Kidney glomerular epithelial cell (primary cell): ENCODE data around the gene PLXDC1.

Experiments used
- DNase-seq: peaks from one replicate; lab custom pipeline; 2025; lab: John Stamatoyannopoulos, UW

Gene PLXDC1

DNA sequence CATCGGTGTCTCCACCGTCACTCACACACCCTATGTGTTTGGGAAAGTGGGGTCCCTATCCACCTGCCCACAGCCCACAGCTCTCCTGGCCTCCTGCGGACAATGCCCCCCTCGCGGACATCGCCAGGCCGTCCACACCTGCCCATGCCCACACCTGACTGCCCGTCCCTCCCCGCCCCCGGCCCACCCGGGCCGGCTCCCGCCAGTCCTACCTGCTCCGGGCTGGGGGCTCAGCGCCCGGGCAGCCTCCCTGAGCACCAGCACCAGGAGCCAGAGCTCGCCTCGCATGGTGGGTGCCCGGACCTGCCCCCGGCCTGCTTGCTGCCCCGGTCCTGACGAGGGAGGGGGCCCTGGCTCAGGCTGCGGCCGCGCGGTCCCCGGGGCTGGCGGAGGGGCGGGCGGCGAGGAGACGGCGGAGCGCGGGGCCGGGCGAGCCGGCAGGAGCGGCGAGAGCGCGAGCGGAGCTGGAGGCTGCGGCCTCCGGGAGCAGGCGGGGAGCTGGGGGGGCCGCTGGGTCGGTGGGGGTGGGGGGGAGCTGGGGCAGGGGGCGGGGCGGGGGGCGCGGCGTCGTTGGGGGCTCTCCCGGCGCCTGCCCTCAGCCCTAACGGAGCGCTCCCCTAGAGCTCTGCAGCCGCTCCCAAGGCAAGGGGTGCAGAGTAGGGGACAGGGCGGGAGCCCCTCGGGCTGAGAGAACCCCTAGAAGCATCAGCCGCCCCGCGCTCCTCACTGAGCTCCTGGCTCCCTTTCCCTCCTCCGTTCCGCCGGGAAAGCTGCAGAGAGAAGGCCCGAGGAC is at the start of gene PLXDC1:
Gene PLXDC1 (minus strand): TSS at position 488 of the 793 bp plus-strand sequence. CDS start 200 bp downstream, at position 288.
- DNase-seq: no peak

DNA sequence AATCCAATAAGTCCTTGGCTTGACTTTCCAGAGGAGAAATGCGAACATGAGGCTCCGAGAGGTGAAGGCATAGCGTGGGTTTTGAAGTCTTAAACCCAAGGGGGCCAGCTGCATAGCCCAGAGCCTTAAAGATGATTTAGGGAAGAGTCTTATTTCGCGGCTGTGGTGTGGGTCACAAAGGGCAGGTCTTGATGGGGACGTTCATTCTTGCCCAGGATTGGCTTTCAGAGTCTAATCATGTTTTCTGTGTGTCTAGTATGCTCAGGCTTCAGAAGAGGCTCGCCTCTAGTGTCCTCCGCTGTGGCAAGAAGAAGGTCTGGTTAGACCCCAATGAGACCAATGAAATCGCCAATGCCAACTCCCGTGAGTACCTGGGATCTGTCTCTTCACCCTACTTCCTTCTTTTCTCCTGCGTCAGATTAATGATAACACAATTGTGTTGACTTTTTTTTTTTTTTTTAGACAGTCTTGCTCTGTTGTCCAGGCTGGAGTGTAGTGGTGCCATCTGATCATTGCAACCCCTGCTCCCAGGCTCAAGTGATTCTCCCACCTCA is 49.6 kb upstream of the PLXDC1 start:
- DNase-seq: no peak

DNA sequence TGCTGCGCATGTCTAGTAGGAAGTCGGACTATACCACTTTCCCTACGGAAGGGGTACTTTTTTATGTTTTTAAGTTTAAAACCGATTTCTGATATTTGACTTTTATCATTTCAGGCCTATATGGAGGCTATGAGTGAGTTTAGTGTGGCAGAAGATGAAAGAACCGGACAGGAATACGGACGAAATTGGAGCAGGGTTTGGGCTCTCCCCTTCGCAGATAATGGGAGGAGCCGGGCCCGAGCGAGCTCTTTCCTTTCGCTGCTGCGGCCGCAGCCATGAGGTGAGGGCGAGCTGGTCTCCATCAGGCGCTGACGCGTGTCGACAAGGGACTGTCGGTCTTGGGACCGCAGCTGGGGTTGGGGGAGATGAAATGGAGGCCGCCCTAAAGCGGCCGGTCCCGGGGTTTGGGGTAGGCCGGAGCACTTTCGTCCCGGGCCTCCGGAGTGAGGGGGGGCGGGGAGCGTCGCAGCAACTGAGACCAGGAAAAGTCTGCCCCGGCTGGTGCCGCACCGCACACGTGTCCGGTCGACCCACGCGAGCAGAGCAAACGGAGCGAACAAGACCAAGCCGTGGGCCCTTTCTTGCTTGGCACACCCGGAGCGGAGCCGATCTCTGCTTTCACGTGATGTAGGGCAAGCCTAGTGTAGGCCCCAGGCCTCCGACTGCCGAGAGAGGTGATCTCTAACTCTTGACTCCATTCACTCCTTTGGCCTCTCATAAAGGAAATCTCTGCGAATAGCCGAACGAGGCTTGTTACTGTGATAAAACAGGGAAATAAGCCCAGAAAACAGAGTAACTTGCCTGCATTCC is 48.8 kb upstream of the PLXDC1 start, which contains the start of gene RPL19:
Gene RPL19 (plus strand): TSS at position 214 of the 810 bp plus-strand sequence. CDS start 62 bp downstream, at position 276.
- DNase-seq: peak; percentile 93

DNA sequence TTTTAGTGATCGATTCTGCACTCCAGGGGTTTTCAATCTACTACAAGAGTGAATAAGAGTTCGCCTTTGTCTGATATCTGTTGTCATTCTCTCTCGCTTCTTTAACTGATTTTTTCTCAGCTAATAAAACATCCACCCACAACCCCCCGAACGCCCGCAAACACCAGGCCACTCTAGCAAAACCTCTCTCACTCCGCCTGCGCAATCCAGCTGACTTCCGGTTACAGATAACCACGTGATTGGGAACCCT is 48.3 kb upstream of the PLXDC1 start:
- no peak for DNase-seq

DNA sequence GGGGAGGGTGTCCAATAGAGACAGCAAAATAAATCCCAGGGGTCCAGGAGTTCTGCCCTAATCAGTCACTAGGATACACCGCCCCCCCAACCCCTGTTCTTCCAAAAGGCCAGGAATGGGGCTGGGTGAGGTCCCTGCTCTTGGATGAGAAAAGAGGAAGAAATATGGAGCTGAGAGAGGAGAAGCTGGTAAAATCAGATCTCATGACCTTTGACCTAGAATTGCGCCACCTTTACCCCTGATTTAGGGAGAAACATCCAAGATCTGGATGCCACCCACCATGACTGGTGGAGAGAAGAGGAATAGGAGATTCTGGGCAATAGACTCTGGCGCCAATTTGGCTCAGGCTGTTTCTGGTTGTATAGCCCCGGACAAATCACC is 46.7 kb upstream of the PLXDC1 start:
- DNase-seq: no peak

DNA sequence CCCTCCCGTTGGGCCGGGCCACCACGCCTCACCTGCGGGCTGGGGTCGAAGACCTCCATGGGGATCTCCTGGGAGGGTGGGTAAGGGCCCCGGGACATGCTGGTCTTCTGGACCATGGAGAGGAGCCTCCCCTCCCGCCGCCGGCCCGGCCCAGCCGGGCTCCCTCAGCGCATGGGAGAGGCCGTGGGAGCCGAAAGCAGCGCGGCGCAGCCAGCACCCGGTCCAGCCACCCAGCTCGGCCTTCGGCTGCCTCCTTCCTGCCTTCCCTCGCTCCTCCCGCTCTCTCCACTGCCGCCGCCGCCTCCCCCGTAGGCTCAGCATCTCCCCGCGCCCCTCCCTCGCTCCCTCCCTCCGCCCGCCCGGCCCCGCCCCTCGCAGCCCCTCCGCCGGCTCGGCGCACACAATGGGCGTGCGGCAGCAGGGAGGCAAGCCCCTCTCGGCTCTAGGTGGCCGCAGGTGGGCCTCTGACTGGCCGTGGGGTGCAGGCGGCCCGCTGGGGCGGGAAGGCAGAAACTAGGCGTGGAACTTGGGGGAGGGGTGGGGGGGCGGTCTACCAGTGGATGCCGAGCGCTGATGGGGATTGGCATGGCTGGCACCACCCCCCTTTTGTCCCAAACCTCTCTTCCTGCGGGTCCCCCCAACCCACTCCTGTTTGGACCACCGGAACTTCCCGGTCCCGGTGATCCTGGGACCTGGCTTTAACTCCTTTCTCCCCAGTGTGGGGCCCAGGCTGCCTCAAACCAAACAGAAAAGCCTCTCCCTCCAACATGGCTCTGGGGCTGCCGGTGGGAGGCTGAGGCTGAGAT is 46.1 kb upstream of the PLXDC1 start, which contains the start of gene CACNB1:
Gene CACNB1 (minus strand): TSS at position 290 of the 806 bp plus-strand sequence. CDS start 174 bp downstream, at position 116.
- peak; percentile 69 for DNase-seq

DNA sequence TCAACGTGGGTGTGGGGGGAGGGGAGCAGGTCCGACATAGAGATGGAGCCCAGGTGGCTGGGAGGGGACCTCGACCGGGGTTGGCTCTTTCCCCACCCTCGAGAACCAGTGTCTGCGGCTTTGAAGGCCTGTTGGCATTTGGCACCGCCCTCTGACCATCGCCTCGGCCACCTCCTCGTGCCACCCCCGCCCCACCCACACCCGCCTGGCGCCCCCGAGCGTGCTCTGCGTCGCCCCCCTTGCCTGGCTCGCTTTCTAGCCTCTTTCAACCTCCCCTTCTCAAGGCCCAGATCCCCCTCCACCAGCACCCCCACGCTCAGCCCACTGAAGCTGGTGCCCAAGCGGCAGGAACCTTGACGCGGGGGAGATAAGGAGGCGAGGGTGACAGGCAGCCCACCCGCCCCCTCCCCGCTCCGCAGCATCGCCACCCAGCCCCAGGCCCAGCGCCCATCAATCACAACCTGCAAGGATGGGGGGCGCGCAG is 45.4 kb upstream of the PLXDC1 start:
- no peak for DNase-seq

DNA sequence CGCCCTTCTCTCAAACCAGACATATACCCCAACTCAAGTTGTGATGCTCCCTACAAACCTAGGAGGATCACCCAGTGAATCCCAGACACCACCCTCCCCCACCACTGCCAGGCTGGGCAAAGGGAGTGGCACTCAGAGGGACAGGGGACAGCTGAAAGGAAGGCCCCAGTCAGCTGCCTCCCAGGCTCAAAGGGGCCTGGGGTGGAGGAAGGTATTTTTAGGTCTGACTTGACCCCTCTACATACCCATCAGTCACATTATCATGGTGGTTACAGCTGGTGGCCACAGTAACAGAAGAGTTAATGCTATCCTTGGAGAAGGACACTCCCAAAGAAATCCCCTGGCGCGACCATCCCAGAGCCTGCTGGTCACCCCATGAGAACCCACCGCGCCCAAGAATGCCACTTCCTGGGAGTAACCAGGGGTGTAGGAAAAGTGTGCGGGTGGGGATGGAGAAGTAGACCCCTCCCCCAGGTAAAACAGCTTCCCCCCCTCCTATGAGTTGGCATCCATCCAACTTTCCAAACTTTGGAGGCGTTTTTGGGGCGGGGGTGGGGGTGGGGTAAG is 44.9 kb upstream of the PLXDC1 start:
- no peak for DNase-seq

DNA sequence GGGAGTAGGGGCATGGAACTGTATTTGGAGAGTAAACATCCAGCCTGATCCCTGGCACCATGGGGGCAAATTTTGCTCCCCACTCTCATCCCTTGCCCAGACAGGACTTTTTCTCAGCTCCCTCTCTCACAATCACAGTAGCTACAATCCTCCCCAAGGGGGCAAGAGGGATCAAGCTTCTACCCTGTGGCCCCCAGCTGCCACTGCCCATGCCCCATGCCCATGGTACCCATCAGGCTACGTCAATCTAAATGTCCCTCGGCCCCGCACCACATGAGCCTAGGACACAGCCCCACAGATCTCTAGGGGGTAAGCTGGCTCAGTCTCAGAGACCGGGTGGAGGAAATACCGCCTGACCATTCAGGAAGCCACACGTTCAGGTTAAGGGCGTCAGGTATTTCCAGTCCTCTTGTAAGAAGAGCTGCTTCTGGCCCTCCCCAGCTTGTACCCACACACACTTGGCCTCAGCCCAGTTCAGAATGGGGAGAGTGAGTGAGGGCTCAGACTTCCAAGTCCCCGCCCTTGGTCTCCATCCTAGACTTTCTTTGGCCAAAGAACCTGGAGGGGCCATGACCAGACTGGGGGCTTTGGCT is 44.2 kb upstream of the PLXDC1 start:
- DNase-seq: no peak

DNA sequence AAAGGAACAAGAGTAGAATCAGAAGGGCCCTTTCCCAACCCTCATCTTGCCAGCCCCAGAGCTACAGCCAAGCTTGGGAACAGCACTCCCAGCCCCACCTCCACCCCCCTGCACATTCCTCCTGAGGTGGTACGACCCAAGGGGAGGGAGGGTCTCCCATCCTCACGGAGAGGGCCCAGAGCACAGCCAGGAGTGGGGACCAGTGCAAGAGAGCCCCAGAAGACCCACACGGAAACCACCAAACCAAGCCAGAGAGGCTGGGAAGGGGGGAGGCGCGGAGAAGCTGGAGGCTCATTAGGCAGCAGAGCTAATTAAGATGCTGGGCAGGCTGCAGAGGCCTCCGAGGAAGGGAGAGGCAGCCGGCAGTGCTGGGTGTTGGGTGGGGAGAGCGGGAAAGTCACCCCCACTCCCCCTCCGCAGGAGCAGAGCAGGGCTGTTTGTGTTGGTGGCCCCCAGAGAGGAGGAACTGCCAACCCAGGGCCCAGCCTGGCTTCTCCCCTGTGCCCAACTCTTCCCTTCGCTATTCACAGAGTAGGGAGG is 43.6 kb upstream of the PLXDC1 start:
- no peak for DNase-seq

DNA sequence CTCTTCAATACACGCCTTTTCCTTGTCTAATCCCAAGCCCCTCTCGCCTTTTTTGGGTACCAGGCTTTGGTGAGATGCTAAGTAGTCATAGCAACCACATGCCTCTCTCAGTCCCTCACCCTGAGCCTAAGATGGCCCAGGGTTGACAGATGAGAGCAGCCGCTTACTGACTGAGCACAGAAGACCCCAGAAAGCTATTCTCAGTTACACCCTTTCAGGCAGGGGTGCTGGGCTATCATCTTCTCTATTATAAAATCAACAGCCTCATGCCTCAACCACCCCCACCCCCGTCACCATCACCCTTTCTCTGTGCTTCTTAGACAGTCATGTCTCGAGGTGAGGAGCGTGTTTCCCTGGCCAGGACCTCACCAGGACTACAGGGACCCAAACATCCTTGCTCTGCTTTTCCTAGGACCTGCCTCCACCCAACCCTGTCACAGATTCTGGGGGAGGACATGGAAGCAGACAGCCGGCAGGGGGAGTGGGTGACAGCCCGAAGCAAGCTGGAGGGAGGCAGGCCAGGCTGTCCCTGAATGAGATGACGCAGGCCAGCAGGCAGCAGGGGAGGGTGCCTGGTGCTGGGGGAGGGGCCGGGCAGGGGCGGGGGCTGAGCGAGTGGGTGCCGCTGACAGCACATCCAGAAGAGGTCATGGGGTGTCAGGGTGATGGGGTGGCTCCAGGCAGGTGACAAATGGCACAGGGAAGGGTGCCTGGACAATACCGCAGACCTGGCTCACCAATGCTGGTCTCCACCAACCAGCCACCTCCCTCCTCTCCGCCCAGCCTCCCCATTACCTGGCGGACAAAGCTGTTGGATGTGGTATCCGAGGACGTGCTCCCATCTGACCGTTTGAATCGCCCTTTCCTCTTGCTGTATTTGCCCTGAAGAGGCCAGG is 42.9 kb upstream of the PLXDC1 start:
- DNase-seq: no peak

DNA sequence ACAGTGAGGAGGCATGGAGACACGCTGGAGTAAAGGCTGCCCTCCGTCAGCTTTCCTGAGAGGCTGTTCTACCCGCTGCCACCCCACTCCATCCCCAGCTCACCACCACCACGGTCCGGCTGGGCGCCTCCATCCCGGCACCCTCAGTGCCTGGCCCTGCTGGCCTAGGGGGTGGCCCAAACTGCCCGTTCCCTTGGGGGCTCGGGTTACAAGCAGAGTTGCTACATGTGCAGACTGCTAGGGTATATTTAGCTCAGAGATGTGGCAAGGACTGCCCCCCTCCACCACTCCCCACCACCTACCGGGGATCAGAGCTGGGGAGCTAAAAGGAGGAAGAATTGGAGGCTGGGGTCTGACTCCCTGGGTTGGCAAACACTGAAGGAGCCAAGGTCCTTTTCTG is 41.9 kb upstream of the PLXDC1 start:
- DNase-seq: no peak

DNA sequence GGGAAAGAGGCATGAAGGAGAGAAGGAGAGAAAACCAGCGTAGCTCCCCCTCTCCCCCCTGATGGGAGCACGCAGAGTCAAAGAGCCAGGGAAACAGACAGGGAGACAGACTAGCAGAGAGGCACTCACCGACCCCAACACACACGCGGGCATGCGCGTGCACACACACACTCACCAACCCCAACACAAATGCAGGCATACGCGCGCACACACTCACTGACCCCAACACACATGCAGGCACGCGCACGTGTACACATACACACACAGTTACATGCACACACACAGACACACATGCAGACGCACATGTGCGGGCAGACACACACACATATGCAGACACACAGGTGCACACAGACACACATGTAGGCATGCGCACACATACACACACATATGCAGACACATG is 41.5 kb upstream of the PLXDC1 start:
- DNase-seq: no peak

DNA sequence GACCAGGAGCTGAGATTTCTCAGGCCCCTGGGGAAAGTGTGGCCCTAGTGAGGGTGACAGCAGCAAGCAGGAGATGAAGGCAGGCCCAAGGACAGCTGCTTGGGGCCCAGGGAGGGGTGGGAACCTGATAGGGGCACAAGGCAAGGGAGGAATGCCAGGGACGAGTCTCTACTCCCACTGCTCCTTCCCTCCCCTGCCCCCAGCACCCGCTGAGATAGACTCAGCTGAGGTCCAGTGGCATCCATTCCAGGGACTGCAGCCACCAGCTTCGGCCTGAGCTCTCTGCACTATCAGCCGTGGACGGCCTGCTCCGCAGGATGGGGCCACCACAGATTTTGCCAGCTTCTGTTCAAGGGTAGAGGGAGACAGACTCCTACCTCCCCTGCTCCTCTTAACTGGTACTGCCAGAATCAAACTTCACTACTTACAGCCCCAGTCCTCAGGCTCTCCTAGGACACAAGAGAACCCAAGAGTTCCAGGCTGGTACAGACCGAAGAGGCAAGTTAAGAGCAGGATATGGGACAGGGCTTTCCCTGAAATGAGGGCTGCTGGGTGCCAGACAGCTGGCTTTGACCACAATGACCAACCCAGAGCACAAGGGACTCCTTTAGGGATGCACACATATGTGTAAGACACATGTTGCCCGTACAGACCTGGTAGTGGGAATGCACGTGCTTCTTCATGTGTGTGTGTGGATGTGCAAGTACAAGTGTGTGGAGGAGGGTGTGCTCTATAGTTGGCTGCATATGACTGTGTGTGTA is 40.5 kb upstream of the PLXDC1 start:
- DNase-seq: no peak

DNA sequence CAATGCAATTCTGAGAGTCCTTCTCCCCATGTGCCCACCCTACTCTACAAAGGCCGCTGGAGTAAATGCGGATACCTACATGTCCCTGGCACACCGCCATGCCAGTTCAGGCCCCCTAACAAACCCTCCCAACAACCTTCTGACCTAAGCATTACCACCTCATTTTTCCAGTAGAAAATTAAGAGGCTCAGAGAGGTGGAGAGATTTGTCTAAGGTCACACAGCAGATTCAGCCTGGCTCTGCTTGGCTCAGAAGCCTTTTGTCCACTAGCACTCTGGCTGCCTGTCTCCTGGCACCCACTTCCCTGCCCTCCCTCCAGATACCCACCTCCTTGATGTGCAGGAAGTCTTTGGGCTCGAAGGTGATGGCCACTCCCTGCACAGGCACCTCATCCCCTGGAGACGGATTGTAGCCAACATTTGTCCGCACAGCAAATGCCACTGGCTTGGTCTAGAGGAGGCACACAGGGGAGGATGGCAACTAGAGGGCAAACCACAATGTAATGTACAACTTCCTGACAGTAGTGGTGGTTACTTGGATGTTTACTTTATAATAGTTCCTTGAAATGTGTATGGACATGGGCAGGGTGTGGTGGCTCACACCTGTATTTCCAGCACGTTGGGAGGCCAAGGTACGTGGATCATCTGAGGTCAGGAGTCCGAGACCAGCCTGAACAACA is 35.9 kb upstream of the PLXDC1 start:
- DNase-seq: no peak

DNA sequence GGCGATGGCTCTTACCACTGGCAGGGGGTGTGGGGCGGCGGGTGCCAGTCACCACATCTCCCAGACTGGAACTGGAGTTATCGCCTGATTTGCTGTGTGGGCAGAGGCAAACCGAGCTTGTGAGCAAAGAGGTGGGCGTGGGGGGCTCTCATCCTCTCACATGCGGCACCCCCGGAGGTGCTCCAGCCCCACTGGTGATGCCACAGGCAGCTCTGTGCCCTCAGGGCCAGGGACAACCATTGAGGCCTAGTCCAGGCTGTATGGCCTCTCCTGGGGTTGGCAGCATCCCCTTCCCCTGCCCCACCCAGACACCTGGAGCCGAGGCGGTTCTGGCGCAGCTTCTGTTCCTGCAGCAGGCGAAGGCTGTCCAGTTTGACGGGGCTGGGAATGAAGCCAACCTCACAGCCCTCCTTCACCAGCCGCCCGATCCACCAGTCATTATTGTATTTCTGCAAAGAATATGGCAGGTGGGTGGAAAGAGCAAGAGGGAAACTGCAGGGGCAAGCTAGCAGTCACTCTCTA is 35.1 kb upstream of the PLXDC1 start:
- no peak for DNase-seq

DNA sequence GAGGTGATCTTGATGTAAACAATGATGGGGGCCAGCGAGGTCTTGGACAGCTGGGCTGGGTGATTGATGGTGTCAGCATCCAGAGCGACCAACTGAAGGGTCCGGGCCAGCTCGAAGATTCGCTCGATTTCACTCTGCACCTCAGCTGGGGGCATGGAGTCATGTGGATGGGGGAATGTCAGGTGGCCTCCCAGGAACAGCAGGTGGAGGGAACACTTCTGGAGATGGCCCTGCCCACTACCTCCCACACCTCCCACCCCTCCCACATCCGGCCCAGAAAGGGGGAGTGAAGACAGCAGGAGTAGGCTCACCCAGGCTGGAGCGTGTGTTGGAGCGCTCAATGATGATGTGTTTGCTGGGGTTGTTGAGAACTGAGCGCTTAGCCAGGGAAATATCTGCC is 32.3 kb upstream of the PLXDC1 start:
- no peak for DNase-seq

DNA sequence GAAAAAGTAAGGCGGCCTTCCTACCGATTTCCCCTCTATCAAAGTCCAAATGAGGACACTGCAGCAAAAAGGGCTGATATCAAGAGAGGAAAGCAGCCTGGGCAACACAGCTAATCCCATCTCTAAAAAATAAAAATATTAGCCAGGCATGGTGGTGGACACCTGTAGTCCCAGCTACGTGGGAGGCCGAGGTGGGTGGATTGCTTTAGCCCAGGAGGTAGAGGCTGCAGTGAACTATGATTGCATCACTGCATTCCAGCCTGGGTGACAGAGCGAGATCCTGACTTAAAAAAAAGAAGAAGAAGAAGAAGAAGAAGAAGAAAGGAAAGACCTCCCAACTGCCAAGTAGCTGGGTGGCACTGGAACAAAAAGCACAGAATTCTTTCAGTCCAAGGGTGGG is 31.6 kb upstream of the PLXDC1 start:
- DNase-seq: no peak
